GM23248 (cell line): ENCODE data around the gene ABLIM1. TPM values are rescaled to one million over a fixed set of nuclear protein-coding genes. Genes with fewer than 3 reads are reported as not detected.

Source experiments
- DNase-seq: peaks from one replicate; pipeline ENCODE4 v3.0.0-alpha.2; 2015
- H2AFZ ChIP-seq: fragments of 200-600 bp; sonication (generic); 2 replicates; pipeline ENCODE4 v1.6.1; 2016; ENCODE audit warnings: antibody characterized with exemption
- H3F3A ChIP-seq: fragments of 200-600 bp; sonication (generic); 2 replicates; pipeline ENCODE4 v1.6.1; 2016; ENCODE audit warnings: mild to moderate bottlenecking, antibody characterized with exemption, mixed run types; ENCODE audit not compliant: insufficient read depth
- H3K27ac ChIP-seq: fragments of 200-600 bp; sonication (generic); 2 replicates; pipeline ENCODE4 v1.5.1; 2016; ENCODE audit warnings: mild to moderate bottlenecking
- H3K27me3 ChIP-seq: fragments of 200-600 bp; sonication (generic); replicated peaks from 2 replicates; pipeline ENCODE4 v1.6.1; 2016; ENCODE audit warnings: mild to moderate bottlenecking; ENCODE audit not compliant: insufficient read depth
- H3K36me3 ChIP-seq: fragments of 200-600 bp; sonication (generic); 2 replicates; pipeline ENCODE4 v1.6.1; 2016; ENCODE audit warnings: low read depth, mild to moderate bottlenecking
- H3K4me1 ChIP-seq: fragments of 200-600 bp; sonication (generic); 2 replicates; pipeline ENCODE4 v1.6.1; 2016; ENCODE audit warnings: mild to moderate bottlenecking; ENCODE audit not compliant: insufficient read depth
- H3K4me2 ChIP-seq: fragments of 200-600 bp; sonication (generic); one replicate; pipeline ENCODE4 v1.6.1; 2016; ENCODE audit warnings: mild to moderate bottlenecking; ENCODE audit not compliant: unreplicated experiment
- H3K4me3 ChIP-seq: fragments of 200-600 bp; sonication (generic); 2 replicates; pipeline ENCODE4 v1.5.1; 2016; ENCODE audit warnings: mild to moderate bottlenecking
- H3K79me2 ChIP-seq: fragments of 200-600 bp; sonication (generic); 2 replicates; pipeline ENCODE4 v1.6.1; 2016; ENCODE audit warnings: mild to moderate bottlenecking; ENCODE audit not compliant: insufficient read depth
- H3K9ac ChIP-seq: fragments of 200-600 bp; sonication (generic); 2 replicates; pipeline ENCODE4 v1.6.1; 2016; ENCODE audit warnings: mild to moderate bottlenecking
- H3K9me2 ChIP-seq: fragments of 200-600 bp; sonication (generic); 2 replicates; pipeline ENCODE4 v1.6.1; 2016; ENCODE audit warnings: mixed run types, mild to moderate bottlenecking, moderate library complexity; ENCODE audit not compliant: insufficient read depth
- H3K9me3 ChIP-seq: fragments of 200-600 bp; sonication (generic); one replicate; pipeline ENCODE4 v1.6.1; 2017; ENCODE audit warnings: low read depth
- H4K20me1 ChIP-seq: fragments of 200-600 bp; sonication (generic); 2 replicates; pipeline ENCODE4 v1.6.0; 2016; ENCODE audit not compliant: insufficient read depth
- EZH2 ChIP-seq: fragments of 200-600 bp; sonication (generic); IDR thresholded peaks from 2 replicates; pipeline ENCODE4 v1.6.1; 2018; ENCODE audit warnings: antibody characterized with exemption, mild to moderate bottlenecking; ENCODE audit not compliant: insufficient read depth, poor library complexity, severe bottlenecking
- EZH2phosphoT487 ChIP-seq: fragments of 200-600 bp; sonication (generic); IDR thresholded peaks from 2 replicates; pipeline ENCODE4 v1.6.1; 2018; ENCODE audit warnings: antibody characterized with exemption, moderate library complexity, mild to moderate bottlenecking, low read depth; ENCODE audit not compliant: insufficient read depth
- WGBS, 2 experiments: methylation state at CpG; one replicate each; pipeline ENCODE4 v1.1.6; 2015 to 2017; ENCODE audit warnings: low lambda C conversion rate in 2 of 2, low coverage in 1 of 2; ENCODE audit errors: missing lambda C conversion rate in 2 of 2; 5-methylcytosine and 5-hydroxymethylcytosine counted together
- in situ Hi-C: fragments of 300-500 bp; cut with MboI; formaldehyde crosslinking; loops from 2 replicates; pipeline ENCODE4 v1.15.0; 2020
- polyA plus RNA-seq: library from polyadenylated mRNA; unstranded; fragments of >200 nt; fragmentation: Nextera tagmentation; extraction: Ambion mirVana; gene quantifications from 2 replicates; pipeline ENCODE4 v1.2.1, GENCODE V29; 2016
- small RNA-seq: library from RNA; depleted of rRNA; stranded (forward); fragments of <200 nt; gene quantifications from one replicate; pipeline ENCODE3, GENCODE V24; 2014; ENCODE audit warnings: low read depth, low replicate concordance
- total RNA-seq: library from RNA; depleted of rRNA; stranded (reverse); fragments of >200 nt; shearing (Covaris generic); gene quantifications from 2 replicates; pipeline ENCODE4 v1.2.3, GENCODE V29; 2014; rRNA removed

The ABLIM1 gene
- total and polyA plus RNA-seq, 2 experiments from 2014 or later, result 0.54 to 0.78 TPM

DNA sequence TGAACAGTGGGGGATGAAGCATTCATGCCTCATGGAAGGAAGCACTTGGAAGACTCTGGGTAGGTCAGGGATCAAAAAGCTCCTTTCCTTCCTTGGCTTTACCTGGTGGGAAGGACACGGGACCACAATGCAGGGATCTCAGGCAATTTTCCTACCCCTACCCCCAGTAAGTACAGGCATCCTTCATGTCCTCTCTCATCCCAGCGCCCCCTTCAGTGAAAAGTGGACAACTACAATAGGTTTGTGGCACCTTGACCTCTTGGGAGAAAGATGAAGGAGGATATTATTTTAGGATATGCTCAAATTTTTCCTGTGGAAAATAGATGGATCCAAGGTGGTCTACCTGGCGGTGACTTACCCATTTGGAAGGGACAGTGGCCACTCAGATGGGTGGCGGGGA, 270.3 kb downstream of the ABLIM1 start:
- WGBS, 2 experiments, result 43 to 50% methylated on average over 4 of the region's 4 CpGs
- DNase-seq, result no peak

DNA sequence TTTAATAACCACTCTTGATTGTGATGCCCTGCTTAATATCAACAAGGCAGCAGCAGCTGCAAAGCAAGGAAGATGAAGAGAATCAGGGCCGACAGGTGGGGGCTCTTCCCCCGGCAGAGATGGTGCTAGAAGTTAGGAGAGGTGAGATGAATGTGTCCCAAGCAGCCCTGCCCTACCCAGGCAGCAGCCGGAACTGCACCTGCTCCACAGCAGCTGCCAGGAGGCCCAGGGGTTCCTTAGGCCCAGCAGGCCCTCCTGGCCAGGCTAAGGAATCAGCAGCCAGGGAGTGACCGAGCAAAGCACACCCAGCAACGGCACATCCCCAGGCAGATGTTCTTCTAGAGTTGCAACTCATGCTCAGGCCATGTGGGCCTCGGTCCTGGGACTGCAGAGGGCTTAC, 271.6 kb downstream of the ABLIM1 start:
- in situ Hi-C loops, result no loop called here
- no peaks in the 10 kb centered on the region for H3K36me3 ChIP-seq
- no peak overlapping the region for H2AFZ ChIP-seq
- no peak overlapping the region for H3K4me3 ChIP-seq
- no peaks in the 10 kb centered on the region for H3K79me2 ChIP-seq
- no peak overlapping the region for H3K4me2 ChIP-seq
- H3K9me2 ChIP-seq, result no peaks in the 10 kb centered on the region
- H3K9ac ChIP-seq, result no peak overlapping the region
- DNase-seq, result no peak
- no peaks in the 10 kb centered on the region for H3K9me3 ChIP-seq
- H3K27ac ChIP-seq, result no peak overlapping the region
- no peaks in the 10 kb centered on the region for H3K4me1 ChIP-seq
- TF ChIP-seq EZH2 (no peak), EZH2phosphoT487 (no peak)
- WGBS, 2 experiments, result 45 to 58% methylated on average over 6 of the region's 6 CpGs
- no peaks in the 10 kb centered on the region; the same call in none of the 2 replicates for H3K27me3 ChIP-seq
- H3F3A ChIP-seq, result no peaks in the 10 kb centered on the region
- no peaks in the 10 kb centered on the region for H4K20me1 ChIP-seq

More for the DNA sequence above, 270.3 kb downstream of the ABLIM1 start:
- in situ Hi-C loops, result no loop called here
- Histone ChIP-seq H3K79me2 (no peaks in the 10 kb centered on the region), H2AFZ (no peak overlapping the region), H3K9me3 (no peaks in the 10 kb centered on the region), H3K4me2 (no peak overlapping the region), H3K27ac (no peak overlapping the region), H3K4me1 (no peaks in the 10 kb centered on the region), H3K27me3 (no peaks in the 10 kb centered on the region), H3F3A (no peaks in the 10 kb centered on the region), H3K36me3 (no peaks in the 10 kb centered on the region), H3K4me3 (no peak overlapping the region), H3K9me2 (no peaks in the 10 kb centered on the region), H4K20me1 (no peaks in the 10 kb centered on the region), H3K9ac (no peak overlapping the region)
- TF ChIP-seq EZH2, result no peak
- no peak for TF ChIP-seq EZH2phosphoT487

DNA sequence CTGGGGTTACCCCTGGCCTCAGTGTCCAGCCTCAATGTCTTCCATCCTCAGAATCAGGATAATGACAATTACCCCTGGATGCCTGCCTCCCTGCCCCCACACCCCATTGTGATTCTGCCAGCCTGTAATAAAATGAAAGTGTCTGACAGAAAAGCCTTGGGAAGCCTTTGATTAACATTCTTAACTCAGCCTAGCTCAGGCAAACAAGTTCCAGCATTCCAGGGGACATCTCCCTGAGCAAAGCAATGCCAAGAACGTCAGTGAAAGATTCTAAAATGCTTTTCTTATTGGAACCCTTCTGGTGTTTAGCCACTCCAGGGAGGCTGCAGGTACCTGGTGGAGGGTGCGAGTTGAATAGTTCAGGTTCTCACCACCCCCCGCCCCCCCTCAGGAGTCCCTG, 272.5 kb downstream of the ABLIM1 start:
- in situ Hi-C loops, result no loop called here
- TF ChIP-seq EZH2phosphoT487 (no peak), EZH2 (no peak)
- H3F3A ChIP-seq, result no peaks in the 10 kb centered on the region
- no peak overlapping the region for H3K4me3 ChIP-seq
- H3K9me2 ChIP-seq, result no peaks in the 10 kb centered on the region
- H3K27ac ChIP-seq, result no peak overlapping the region
- H3K79me2 ChIP-seq, result no peaks in the 10 kb centered on the region
- no peak overlapping the region for H2AFZ ChIP-seq
- H3K9ac ChIP-seq, result no peak overlapping the region
- no peak overlapping the region for H3K4me2 ChIP-seq
- DNase-seq, result no peak
- H3K36me3 ChIP-seq, result no peaks in the 10 kb centered on the region
- no peaks in the 10 kb centered on the region for H3K9me3 ChIP-seq
- peaks cover 3% of the 10 kb centered on the region for H3K27me3 ChIP-seq
- H4K20me1 ChIP-seq, result no peaks in the 10 kb centered on the region
- 26 to 28% methylated on average over 3 of the region's 3 CpGs for WGBS, 2 experiments
- H3K4me1 ChIP-seq, result no peaks in the 10 kb centered on the region

- peaks cover 4% of the 10 kb centered on the region for H3K27me3 ChIP-seq
- H3K4me2 ChIP-seq, result no peak overlapping the region
- WGBS, 2 experiments, result 37 to 38% methylated on average over 5 of the region's 5 CpGs
- H3K27ac ChIP-seq, result no peak overlapping the region
- H3F3A ChIP-seq, result no peaks in the 10 kb centered on the region
- no peaks in the 10 kb centered on the region for H3K4me1 ChIP-seq
- no peaks in the 10 kb centered on the region for H3K9me3 ChIP-seq
- in situ Hi-C loops, result no loop called here
- no peak for TF ChIP-seq EZH2phosphoT487
- no peak for TF ChIP-seq EZH2
- no peak overlapping the region for H2AFZ ChIP-seq
- no peaks in the 10 kb centered on the region for H3K36me3 ChIP-seq
- DNase-seq, result no peak
- no peak overlapping the region for H3K9ac ChIP-seq
- no peaks in the 10 kb centered on the region for H3K9me2 ChIP-seq
- H3K79me2 ChIP-seq, result no peaks in the 10 kb centered on the region
- H3K4me3 ChIP-seq, result no peak overlapping the region
- H4K20me1 ChIP-seq, result no peaks in the 10 kb centered on the region
These were observed 273.5 kb downstream of the ABLIM1 start for GRCh38 chr10:114384601-114385000.

DNA sequence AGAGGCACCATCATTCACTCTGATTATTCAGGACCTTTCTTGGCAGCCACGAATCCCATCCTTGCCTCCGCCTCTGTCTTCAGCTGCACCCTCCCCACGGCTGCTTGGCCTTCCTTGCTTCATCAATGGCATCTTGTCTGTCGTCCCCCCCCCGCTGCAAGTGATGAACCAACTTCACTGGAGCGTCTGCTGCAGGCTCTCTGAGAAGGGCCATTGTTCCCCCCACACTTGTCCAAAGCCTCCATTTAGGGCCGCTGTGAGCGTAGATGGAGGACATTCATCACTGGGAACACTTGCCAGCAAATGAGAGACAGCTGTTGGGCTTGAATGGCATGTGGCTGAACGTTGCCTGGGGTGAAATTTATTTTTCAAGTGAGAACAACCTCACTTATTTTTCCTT, 273.9 kb downstream of the ABLIM1 start:
- Histone ChIP-seq H3K4me2 (no peak overlapping the region), H2AFZ (no peak overlapping the region), H3K4me3 (no peak overlapping the region), H3K4me1 (no peaks in the 10 kb centered on the region), H3K79me2 (no peaks in the 10 kb centered on the region), H3K36me3 (no peaks in the 10 kb centered on the region), H3K27ac (no peak overlapping the region), H4K20me1 (no peaks in the 10 kb centered on the region), H3K27me3 (peaks cover 4% of the 10 kb centered on the region), H3F3A (no peaks in the 10 kb centered on the region), H3K9ac (no peak overlapping the region), H3K9me3 (no peaks in the 10 kb centered on the region), H3K9me2 (no peaks in the 10 kb centered on the region)
- no peak for TF ChIP-seq EZH2
- TF ChIP-seq EZH2phosphoT487, result no peak
- in situ Hi-C loops, result no loop called here
- no peak for DNase-seq
- WGBS, 2 experiments, result 35 to 38% methylated on average over 9 of the region's 9 CpGs

Small RNA genes within 50 kb of the gene (small RNA-seq; reads per million reads assigned to genes)
- not detected for gene RN7SL384P

Other genes starting within 250 kb of the ABLIM1 start
- gene FHIP2A, start 163.5 kb upstream of the ABLIM1 start, total RNA-seq, result 24.6 and 26.4 TPM in 2 replicates
- gene FHIP2A, start 163.5 kb upstream of the ABLIM1 start, polyA plus RNA-seq, result 19.6 and 22.3 TPM in 2 replicates